22Rv1 (cell line): ENCODE data around the gene CHD3.

Source experiments
- ZFX ChIP-seq: fragments of 450-650 bp; IDR thresholded peaks from 2 replicates; pipeline ENCODE4 v1.6.1; 2017; ENCODE audit warnings: antibody characterized with exemption, borderline replicate concordance
- TF ChIP-seq, protein P1 (sequence below): fragments of 450-650 bp; IDR thresholded peaks from 2 replicates; pipeline ENCODE4 v1.5.1; 2017; ENCODE audit warnings: mild to moderate bottlenecking

DNA sequence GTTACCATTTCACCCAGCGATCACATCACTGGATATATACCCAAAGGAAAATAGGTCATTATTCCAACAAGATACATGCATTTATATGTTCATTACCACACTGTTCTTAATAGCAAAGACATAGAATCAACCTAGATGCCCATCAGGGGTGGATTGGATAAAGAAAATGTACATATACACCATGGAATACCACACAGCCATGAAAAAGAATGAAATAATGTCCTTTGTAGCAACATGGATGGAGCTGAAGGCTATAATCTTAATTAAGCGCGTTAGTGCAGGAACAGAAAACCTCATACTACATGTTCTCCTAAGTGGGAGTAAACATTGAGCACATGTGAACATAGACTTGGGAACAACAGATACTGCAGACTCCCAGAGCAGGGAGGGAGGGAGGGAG lies 62.0 kb downstream of the CHD3 start:
- TF ChIP-seq, protein P1, sequence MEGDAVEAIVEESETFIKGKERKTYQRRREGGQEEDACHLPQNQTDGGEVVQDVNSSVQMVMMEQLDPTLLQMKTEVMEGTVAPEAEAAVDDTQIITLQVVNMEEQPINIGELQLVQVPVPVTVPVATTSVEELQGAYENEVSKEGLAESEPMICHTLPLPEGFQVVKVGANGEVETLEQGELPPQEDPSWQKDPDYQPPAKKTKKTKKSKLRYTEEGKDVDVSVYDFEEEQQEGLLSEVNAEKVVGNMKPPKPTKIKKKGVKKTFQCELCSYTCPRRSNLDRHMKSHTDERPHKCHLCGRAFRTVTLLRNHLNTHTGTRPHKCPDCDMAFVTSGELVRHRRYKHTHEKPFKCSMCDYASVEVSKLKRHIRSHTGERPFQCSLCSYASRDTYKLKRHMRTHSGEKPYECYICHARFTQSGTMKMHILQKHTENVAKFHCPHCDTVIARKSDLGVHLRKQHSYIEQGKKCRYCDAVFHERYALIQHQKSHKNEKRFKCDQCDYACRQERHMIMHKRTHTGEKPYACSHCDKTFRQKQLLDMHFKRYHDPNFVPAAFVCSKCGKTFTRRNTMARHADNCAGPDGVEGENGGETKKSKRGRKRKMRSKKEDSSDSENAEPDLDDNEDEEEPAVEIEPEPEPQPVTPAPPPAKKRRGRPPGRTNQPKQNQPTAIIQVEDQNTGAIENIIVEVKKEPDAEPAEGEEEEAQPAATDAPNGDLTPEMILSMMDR: no peak
- TF ChIP-seq ZFX: no peak
